ENCODE data around the gene COL1A2.
A peak's percentile ranks its signal among the peaks of the same experiment; 100 is the strongest.

- peak; percentile 64 to 75 (median 75) for TF ChIP-seq CTCF (IDR thresholded peaks at IDR 0.05)
- TF ChIP-seq POLR2A (IDR thresholded peaks at IDR 0.05): no peak
- TF ChIP-seq POLR2AphosphoS5 (IDR thresholded peaks at IDR 0.05): no peak
These were observed 41.4 kb downstream of the COL1A2 start for GRCh38 chr7:94436018-94436604.
